Measurements from ENCODE around the gene GATAD2A.
A peak's percentile ranks its signal among the peaks of the same experiment; 100 is the strongest.
"Not testable (repeated sequence)": the region's sequence is repeated elsewhere in the genome, so short reads cannot be mapped to it uniquely, and the experiment has no call there.

The GATAD2A gene, protein sequence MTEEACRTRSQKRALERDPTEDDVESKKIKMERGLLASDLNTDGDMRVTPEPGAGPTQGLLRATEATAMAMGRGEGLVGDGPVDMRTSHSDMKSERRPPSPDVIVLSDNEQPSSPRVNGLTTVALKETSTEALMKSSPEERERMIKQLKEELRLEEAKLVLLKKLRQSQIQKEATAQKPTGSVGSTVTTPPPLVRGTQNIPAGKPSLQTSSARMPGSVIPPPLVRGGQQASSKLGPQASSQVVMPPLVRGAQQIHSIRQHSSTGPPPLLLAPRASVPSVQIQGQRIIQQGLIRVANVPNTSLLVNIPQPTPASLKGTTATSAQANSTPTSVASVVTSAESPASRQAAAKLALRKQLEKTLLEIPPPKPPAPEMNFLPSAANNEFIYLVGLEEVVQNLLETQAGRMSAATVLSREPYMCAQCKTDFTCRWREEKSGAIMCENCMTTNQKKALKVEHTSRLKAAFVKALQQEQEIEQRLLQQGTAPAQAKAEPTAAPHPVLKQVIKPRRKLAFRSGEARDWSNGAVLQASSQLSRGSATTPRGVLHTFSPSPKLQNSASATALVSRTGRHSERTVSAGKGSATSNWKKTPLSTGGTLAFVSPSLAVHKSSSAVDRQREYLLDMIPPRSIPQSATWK

DNA sequence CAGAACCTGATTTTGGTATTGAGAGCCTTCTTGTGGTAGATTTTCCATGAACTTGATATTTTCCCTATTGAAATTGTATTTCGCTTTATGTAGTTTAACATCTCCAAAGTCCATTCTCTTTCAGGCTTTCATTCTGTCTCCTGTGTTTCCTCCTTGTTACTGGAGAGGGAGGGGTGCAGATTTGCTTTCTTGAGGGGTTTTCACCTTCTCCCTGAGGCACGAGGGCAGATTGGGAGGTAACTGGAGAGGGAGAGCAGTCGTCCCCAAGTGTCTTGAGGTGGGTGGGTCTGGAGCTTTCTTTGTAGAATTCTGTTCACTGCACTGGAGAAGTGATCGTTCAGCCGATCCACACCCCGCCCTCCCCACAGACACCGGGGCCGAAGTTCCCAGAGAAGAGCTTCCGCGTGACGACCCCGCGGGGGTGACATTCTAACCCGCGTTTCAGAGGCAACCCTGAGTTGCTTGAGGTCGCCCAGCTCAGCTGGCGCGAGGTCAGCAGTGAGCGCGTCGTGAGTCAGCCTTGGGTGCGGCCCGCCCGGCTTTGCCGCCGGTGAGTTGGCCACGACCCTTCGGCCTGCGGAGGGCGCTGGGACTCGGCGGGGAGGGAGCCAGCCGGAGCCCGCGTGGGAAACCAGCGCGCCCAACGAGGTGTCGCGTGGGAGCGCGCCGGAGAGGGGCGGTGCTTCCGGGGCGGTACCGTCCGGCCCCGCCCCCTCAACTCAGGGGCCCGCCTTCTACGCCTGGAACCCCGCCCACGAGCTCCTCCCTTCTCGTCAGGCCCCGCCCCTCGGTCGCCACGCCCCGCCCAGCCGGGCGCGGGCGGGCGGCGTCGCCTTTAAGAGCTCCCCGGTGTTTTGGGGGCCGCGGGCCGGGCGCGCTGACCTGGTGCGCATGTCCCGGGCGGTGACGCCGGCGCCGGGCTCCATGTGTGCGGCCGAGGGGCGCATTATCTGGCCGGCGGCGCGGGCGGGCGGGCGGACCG, at the start of gene GATAD2A:
GATAD2A (plus strand) TSS at position 797 of the 982 bp plus-strand sequence. CDS start 59,671 bp downstream, outside the sequence.
- peak; percentile 86 to 94 (median 88) for DNase-seq (ENCODE audit: low read depth in 3 of 3, low spot score in 1 of 3)

GRCh38 chr19:19356500-19356899, 49.0 kb upstream of the GATAD2A start:
- no peak for DNase-seq (ENCODE audit: low read depth in 3 of 3, low spot score in 1 of 3)

DNA sequence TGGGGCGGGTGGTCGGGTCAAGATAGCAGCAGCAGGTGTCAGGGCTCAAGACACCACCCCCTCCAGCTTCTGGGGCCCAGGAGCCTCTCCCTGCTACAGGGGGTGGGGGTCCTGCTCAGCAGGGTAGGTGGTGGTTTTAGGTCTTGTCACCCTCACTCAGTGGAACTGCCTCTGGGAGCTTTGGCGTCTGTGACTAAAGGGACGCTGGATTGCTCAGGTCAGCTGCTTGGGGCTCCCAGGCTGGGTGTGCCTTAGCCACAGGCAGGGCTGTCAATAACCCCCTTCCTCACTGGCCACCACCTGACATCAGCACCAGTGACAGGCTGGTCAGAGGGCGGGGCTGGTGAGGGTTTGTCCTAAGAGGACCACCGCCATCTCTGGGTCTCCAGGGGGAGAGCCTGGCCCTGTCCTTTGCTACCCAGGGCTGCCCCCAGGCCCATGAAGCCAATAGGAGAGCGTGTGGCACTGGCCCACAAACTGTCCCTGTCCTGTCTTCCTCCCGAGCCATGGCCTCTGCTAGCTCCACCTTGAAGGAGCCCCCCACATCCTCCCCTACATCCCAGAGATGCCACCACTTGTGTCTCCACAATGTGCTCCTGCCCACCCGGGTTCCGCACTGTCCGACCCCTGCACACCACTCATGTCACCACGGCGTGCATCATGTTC, 48.4 kb upstream of the GATAD2A start:
- DNase-seq (ENCODE audit: low read depth in 3 of 3, low spot score in 1 of 3): no peak

DNA sequence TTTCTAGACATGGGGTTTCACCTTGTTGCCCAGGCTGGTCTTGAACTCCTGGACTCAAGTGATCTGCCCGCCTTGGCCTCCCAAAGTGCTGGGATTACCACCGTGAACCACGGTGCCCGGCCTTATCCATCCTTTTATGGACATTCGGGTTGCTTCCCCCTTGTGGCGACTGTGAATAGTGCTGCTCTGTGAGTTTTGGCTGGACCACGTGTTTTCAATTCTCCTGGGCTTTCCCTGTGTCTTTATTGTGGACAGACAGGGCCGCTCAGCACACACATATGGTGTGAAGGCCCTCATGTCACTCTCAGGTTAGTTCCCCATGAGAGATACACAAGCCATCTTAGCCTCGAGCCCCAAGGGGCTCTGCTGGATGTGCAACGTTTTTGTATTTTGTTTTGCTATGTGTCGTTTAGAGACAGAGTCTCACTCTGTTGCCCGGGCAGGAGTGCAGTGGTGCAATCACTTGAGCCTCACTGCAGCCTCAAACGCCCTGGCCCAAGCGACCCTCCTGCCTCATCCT, 44.3 kb upstream of the GATAD2A start:
- DNase-seq (ENCODE audit: low read depth in 3 of 3, low spot score in 1 of 3): peak in 2 of 3 donors; percentile 35 to 51

DNA sequence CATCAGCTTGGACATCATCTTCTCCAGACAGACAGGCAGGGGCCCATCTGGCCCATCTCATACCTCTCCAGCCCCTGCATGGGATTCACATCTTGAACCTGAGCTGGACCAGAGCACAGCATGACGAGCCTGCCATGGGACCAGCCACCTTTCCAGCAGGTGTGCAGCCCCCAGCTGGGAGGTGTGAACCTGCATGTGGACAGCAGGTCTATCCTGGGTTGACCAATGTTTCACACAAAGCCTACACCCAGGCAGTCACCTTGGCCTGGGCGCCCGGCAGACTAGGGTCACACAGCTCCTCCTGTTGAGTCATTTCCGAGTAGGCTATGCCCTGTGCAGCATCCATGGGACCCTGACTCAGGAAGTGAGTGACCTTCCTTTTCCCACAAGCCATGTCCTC, 43.4 kb upstream of the GATAD2A start:
- DNase-seq (ENCODE audit: low read depth in 3 of 3, low spot score in 1 of 3): no peak

- DNase-seq (ENCODE audit: low read depth in 3 of 3, low spot score in 1 of 3): peak in 2 of 3 donors; percentile 50 to 54
These were observed 38.8 kb upstream of the GATAD2A start for GRCh38 chr19:19366434-19367396.

GRCh38 chr19:19368087-19368486, 37.4 kb upstream of the GATAD2A start:
- no peak for DNase-seq (ENCODE audit: low read depth in 3 of 3, low spot score in 1 of 3)

- DNase-seq (ENCODE audit: low read depth in 3 of 3, low spot score in 1 of 3): no peak
These were observed 34.4 kb upstream of the GATAD2A start for GRCh38 chr19:19371059-19371458.

DNA sequence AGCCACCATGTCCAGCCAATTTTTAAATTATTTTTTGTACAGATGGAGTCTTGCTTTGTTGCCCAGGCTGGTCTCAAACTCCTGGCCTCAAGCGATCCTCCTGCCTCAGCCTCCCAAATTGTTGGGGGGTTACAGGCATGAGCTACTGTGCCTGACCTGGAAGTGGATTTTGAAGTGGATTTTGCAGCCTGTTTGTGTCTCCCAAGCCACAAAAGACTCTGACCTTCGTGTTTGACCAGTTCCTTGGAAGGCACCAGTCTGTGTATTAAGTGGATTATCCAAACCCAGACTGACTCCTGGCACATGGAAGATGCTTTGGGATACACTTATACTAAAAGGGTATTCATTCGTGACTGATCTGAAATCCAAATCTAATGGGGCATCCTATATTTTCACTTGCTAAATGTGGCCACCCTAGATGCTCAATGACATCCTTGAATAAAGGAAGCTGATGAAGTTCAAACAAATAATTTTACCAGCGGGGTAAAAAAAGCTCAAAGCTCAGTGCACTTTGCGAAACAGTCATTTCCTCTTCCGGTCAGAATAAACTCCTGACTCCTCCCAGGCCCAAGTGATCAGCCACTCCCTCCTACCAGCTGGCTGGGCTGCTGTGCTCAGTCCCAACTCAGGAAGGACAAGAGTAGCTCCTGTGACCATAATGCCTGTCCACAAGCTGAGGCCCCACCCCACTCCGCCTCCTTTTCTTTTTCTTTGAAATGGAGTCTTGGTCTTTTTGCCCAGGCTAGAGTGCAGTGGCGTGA, 32.6 kb upstream of the GATAD2A start:
- no peak for DNase-seq (ENCODE audit: low read depth in 3 of 3, low spot score in 1 of 3)

- DNase-seq (ENCODE audit: low read depth in 3 of 3, low spot score in 1 of 3): no peak
These were observed 25.9 kb upstream of the GATAD2A start for GRCh38 chr19:19379527-19379926.

DNA sequence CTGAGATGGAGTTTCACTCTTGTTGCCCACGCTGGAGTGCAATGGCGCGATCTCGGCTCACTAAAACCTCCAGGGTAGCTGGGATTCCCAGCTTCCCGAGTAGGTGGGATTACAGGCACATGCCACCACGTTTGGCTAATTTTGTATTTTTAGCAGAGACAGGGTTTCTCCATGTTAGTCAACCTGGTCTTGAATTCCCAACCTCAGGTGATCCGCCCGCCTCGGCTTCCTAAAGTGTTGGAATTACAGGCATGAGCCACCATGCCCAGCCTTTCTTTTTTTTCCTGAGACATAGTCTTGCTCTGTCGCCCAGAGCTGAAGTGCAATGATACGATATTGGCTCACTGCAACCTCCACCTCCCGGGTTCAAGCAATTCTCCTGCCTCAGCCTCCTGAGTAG, 25.2 kb upstream of the GATAD2A start:
- not testable (repeated sequence) for DNase-seq (ENCODE audit: low read depth in 3 of 3, low spot score in 1 of 3)

DNA sequence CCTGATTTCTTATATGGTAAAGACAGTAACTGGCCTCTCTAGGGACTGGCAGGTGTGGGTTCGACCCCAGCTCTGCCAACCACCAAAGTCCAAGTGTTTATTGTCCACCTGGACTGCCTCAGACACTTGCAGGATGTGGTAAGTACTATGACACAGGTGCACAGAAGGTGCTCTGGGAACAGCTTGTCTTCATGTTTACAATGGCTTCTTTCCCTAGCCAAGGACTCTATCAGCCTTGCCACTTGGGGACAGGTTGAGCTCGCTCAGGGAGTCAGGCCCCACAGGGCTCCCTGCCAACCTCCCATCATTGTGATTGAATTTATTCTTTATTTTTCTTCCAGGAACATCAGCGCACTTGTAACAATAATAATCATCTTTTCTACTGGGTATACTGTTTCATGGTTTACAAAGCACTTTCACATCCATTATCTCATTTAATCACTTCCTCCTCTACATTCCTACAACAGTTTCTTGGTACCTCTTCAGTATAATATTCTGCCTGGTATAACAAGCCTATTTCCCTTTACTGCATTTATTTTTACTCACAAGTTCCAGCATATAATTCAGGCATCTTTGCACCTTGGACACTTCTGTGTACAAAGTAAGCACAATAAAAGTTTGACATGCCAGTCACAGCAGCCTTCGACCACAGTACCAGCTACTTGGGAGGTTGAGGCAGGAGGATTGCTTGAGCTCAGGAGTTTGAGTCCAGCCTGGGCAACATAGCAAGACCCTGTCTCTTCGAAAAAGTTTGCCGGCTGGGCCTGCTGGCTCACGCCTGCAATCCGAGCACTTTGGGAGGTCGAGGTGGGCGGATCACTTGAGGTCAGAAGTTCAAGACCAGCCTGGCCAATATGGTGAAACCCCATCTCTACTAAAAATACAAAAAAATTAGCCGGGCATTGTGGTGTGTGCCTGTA, 24.2 kb upstream of the GATAD2A start:
- DNase-seq (ENCODE audit: low read depth in 3 of 3, low spot score in 1 of 3): no peak

GRCh38 chr19:19382118-19382517, 23.4 kb upstream of the GATAD2A start:
- no peak for DNase-seq (ENCODE audit: low read depth in 3 of 3, low spot score in 1 of 3)

GRCh38 chr19:19384486-19384885, 21.0 kb upstream of the GATAD2A start:
- no peak for DNase-seq (ENCODE audit: low read depth in 3 of 3, low spot score in 1 of 3)

DNA sequence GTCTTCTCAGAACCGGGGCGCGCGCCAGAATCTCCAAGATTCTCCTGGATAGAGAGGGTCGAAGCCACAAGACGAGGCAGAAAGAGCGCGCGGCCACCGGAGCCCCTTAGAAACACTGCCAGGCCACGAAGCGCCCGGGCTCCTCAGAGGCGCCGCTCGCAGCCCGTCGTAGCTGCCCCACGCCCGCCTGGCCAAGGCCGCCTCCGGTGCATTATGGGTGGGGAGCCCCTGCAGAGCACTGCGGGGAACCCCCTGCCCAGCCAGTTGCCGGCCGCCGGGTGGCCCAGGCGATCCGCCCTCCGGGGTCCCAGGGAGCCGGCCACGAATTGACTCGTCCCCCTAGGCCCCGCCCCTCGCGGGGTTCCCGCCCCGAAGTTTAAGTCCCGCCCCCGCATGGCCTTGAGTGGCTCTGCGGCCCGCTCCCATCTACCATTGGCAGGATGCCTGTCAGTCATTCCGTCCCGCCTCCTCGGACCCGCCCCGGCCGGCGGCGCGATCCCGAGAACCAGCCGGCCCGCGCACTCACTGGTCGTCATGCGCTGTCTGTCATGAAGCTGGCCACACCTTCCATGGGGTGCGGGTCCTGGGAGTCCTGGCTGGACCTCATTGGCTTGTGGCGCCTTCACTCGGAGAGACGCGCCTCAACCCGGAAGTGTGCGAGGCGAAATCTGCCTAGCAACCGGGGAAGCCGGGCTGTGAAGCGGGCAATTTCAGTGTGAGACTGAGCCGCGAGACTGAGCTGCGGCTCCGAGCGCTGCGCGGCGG, 20.2 kb upstream of the GATAD2A start:
- peak; percentile 99 for DNase-seq (ENCODE audit: low read depth in 3 of 3, low spot score in 1 of 3)

DNA sequence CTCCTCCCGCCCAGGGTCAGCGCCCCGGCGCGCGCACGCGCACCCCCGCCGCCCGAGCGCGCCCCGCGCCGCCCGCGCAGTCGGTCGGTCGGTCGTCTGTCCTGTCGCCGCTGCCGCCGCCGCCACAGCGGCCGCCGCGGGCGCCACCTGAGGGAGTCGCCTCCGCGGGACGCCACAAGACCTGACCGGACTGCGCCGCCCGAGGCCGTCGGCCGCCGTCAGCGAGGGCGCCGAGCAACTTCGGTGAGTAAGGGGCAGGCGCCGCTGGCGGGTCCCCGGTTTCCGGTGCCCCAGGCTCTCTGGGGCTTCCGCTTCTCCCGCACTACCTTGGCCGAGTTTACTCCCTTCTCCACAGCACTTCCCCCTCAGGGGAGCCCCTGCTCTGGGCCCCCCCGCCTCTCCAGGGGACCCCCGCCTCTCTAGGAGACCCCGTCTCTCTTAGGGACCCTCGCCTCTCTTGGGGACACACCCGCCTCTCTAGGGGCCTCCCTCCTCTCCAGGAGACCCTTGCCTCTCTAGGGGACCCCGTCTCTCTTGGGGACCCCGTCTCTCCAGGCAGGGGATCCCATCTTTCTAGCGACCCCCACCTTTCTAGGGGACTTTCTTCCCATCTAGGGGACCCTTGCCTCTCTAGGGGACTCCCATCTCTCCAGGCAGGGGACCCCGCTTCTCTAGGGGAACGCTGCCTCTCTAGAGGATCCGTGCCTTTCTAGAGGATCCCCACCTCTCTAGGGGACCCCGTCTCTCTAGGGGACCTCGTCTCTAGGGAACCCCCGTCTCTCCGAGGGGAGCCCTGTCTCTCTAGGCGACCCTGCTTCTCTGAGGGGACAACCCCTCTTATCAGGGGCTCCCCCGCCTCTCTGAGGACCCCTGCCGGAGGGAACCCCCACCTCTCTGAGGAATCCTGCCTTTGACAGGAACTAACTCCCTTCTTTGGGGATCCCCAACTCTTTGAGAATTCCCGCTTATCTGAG, 19.3 kb upstream of the GATAD2A start:
- peak in 1 of 3 donors; percentile 29 for DNase-seq (ENCODE audit: low read depth in 3 of 3, low spot score in 1 of 3)

Data from stimulated activated CD4-positive, alpha-beta T cell treated with anti-CD3 and anti-CD28 coated beads, TNF-alpha, amount 100 ng/mL, for 1 hour (primary cell).